ENCODE results near the gene DZANK1. TPM values are rescaled to one million over a fixed set of nuclear protein-coding genes. Genes with fewer than 3 reads are reported as not detected.

DZANK1 gene
- total and polyA plus RNA-seq, 9 of the 15 experiments (the other 6 are each of a cell fraction or from before 2014, with no cell fraction given) = 0.04 to 0.18 (median 0.11) TPM; not detected in 2

- TF ChIP-seq, protein P1, sequence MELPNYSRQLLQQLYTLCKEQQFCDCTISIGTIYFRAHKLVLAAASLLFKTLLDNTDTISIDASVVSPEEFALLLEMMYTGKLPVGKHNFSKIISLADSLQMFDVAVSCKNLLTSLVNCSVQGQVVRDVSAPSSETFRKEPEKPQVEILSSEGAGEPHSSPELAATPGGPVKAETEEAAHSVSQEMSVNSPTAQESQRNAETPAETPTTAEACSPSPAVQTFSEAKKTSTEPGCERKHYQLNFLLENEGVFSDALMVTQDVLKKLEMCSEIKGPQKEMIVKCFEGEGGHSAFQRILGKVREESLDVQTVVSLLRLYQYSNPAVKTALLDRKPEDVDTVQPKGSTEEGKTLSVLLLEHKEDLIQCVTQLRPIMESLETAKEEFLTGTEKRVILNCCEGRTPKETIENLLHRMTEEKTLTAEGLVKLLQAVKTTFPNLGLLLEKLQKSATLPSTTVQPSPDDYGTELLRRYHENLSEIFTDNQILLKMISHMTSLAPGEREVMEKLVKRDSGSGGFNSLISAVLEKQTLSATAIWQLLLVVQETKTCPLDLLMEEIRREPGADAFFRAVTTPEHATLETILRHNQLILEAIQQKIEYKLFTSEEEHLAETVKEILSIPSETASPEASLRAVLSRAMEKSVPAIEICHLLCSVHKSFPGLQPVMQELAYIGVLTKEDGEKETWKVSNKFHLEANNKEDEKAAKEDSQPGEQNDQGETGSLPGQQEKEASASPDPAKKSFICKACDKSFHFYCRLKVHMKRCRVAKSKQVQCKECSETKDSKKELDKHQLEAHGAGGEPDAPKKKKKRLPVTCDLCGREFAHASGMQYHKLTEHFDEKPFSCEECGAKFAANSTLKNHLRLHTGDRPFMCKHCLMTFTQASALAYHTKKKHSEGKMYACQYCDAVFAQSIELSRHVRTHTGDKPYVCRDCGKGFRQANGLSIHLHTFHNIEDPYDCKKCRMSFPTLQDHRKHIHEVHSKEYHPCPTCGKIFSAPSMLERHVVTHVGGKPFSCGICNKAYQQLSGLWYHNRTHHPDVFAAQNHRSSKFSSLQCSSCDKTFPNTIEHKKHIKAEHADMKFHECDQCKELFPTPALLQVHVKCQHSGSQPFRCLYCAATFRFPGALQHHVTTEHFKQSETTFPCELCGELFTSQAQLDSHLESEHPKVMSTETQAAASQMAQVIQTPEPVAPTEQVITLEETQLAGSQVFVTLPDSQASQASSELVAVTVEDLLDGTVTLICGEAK (IDR thresholded peaks at IDR 0.05) = peak; percentile 84
- TF ChIP-seq, protein P1 (CRISPR knock-in tag; IDR thresholded peaks at IDR 0.05) = no peak
- TF ChIP-seq NFIC (IDR thresholded peaks at IDR 0.05) (no peak), RB1 (IDR thresholded peaks at IDR 0.05; ENCODE audit: low read depth) (peak; percentile 27; the same call in 1 of the 2 replicates), SMARCC2 (IDR thresholded peaks at IDR 0.05; ENCODE audit: low read depth) (no peak), ZNF668 (CRISPR knock-in tag; IDR thresholded peaks at IDR 0.05) (no peak), TEAD4 (IDR thresholded peaks at IDR 0.05; ENCODE audit: low read length) (no peak), TEAD4 (CRISPR knock-in tag; IDR thresholded peaks at IDR 0.05; ENCODE audit: borderline replicate concordance) (no peak), ZNF785 (CRISPR knock-in tag; IDR thresholded peaks at IDR 0.05) (no peak), ZNF583 (CRISPR knock-in tag; IDR thresholded peaks at IDR 0.05) (no peak), SIX5 (IDR thresholded peaks at IDR 0.05; ENCODE audit: borderline replicate concordance in 1 of 2, insufficient read depth in 1 of 2, low read depth in 1 of 2, low read length in 2 of 2) (no peak), ZNF76 (CRISPR knock-in tag; IDR thresholded peaks at IDR 0.05; ENCODE audit: borderline replicate concordance) (no peak), TOE1 (IDR thresholded peaks at IDR 0.05; ENCODE audit: borderline replicate concordance) (no peak; the same call in 1 of the 2 replicates), TOE1 (CRISPR knock-in tag; IDR thresholded peaks at IDR 0.05; ENCODE audit: borderline replicate concordance, low read depth) (no peak), CC2D1A (IDR thresholded peaks at IDR 0.05) (no peak), ZNF79 (CRISPR knock-in tag; IDR thresholded peaks at IDR 0.05; ENCODE audit: low read depth) (no peak), ZNF165 (CRISPR knock-in tag; IDR thresholded peaks at IDR 0.05; ENCODE audit: borderline replicate concordance) (no peak), EWSR1 (IDR thresholded peaks at IDR 0.05; ENCODE audit: borderline replicate concordance, low read depth, partially characterized antibody) (no peak)
- TF ChIP-seq, protein P2, sequence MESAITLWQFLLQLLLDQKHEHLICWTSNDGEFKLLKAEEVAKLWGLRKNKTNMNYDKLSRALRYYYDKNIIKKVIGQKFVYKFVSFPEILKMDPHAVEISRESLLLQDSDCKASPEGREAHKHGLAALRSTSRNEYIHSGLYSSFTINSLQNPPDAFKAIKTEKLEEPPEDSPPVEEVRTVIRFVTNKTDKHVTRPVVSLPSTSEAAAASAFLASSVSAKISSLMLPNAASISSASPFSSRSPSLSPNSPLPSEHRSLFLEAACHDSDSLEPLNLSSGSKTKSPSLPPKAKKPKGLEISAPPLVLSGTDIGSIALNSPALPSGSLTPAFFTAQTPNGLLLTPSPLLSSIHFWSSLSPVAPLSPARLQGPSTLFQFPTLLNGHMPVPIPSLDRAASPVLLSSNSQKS (CRISPR knock-in tag; IDR thresholded peaks at IDR 0.05) = no peak
Measured at GRCh38 chr20:18507218-18508191, 40.7 kb upstream of the DZANK1 start, which contains the start of gene SEC23B (continued).
